BLaER1 treated with 17β-estradiol and CSF1 and Interleukin-3, amounts not matched to agents 10 nM and 100 nM (cell line): Measurements from ENCODE around the gene SPAAR.

ENCODE experiments used
- H3K27ac ChIP-seq, 11 experiments: shearing (Covaris generic); formaldehyde crosslinking; 2 replicates each; pipeline ENCODE4 v1.8.1; 2022
- H3K27me3 ChIP-seq, 11 experiments: shearing (Covaris generic); formaldehyde crosslinking; 2 replicates each; pipeline ENCODE4 v1.8.1; 2022
- H3K36me3 ChIP-seq, 11 experiments: shearing (Covaris generic); formaldehyde crosslinking; 2 replicates each; pipeline ENCODE4 v1.8.1; 2022
- H3K4me1 ChIP-seq, 10 experiments: shearing (Covaris generic); formaldehyde crosslinking; 2 replicates each; pipeline ENCODE4 v1.8.1; 2022
- H3K4me2 ChIP-seq, 11 experiments: shearing (Covaris generic); formaldehyde crosslinking; 2 replicates each; pipeline ENCODE4 v1.8.1; 2022
- H3K4me3 ChIP-seq, 10 experiments: shearing (Covaris generic); formaldehyde crosslinking; 2 replicates each; pipeline ENCODE4 v1.8.1; 2022
- H3K9ac ChIP-seq, 11 experiments: shearing (Covaris generic); formaldehyde crosslinking; 2 replicates each; pipeline ENCODE4 v1.8.1; 2022
- H3K9me3 ChIP-seq, 11 experiments: shearing (Covaris generic); formaldehyde crosslinking; replicated peaks in 1 of 11; 2 replicates each; pipeline ENCODE4 v1.8.1; 2022
- H4K20me1 ChIP-seq, 11 experiments: shearing (Covaris generic); formaldehyde crosslinking; 2 replicates each; pipeline ENCODE4 v1.8.1; 2022
- Cebpa-rat ChIP-seq, 11 experiments: shearing (Covaris generic); IDR thresholded peaks; 2 replicates each; pipeline ENCODE4 v1.8.1; 2022

The SPAAR gene

GRCh38 chr9:35939679-35940250, 30.5 kb downstream of the SPAAR start:
- Histone ChIP-seq H3K4me1 (peaks cover 27 to 55% (median 50%) of the 10 kb centered on the region in 10 experiments), H3K27me3 (no peaks in the 10 kb centered on the region), H3K4me3 (no peak overlapping the region), H3K36me3 (no peaks in the 10 kb centered on the region), H3K9ac (no peak overlapping the region), H4K20me1 (no peaks in the 10 kb centered on the region), H3K9me3 (no peaks in the 10 kb centered on the region), H3K4me2 (peak overlapping the region in 7 of 11 experiments; percentile 59 to 76 (median 71); a peak in 12 of 22 replicates), H3K27ac (peak overlapping the region in 4 of 11 experiments; percentile 57 to 66 (median 61); a peak in 7 of 22 replicates)
- no peak for TF ChIP-seq Cebpa-rat (IDR thresholded peaks at IDR 0.05)

GRCh38 chr9:35940458-35941407, 31.4 kb downstream of the SPAAR start:
- no peak for TF ChIP-seq Cebpa-rat (IDR thresholded peaks at IDR 0.05)

GRCh38 chr9:35942286-35942685, 33.0 kb downstream of the SPAAR start:
- no peaks in the 10 kb centered on the region for H3K27me3 ChIP-seq
- no peaks in the 10 kb centered on the region for H3K9me3 ChIP-seq
- H3K27ac ChIP-seq, result no peak overlapping the region
- H3K36me3 ChIP-seq, result no peaks in the 10 kb centered on the region
- no peak overlapping the region for H3K4me3 ChIP-seq
- no peak overlapping the region; a peak in 1 of 22 replicates for H3K4me2 ChIP-seq
- H3K4me1 ChIP-seq, result peaks cover 24 to 64% (median 59%) of the 10 kb centered on the region in 10 experiments
- no peak overlapping the region for H3K9ac ChIP-seq
- no peaks in the 10 kb centered on the region for H4K20me1 ChIP-seq
- no peak; a peak in 1 of 22 replicates for TF ChIP-seq Cebpa-rat (IDR thresholded peaks at IDR 0.05)

More at GRCh38 chr9:35940458-35941407, 31.4 kb downstream of the SPAAR start:
- Histone ChIP-seq H3K9me3 (no peaks in the 10 kb centered on the region), H3K36me3 (no peaks in the 10 kb centered on the region), H3K27me3 (no peaks in the 10 kb centered on the region), H3K27ac (peak overlapping the region in 6 of 11 experiments; percentile 1 to 66 (median 58); a peak in 8 of 22 replicates), H4K20me1 (no peaks in the 10 kb centered on the region), H3K4me1 (peaks cover 31 to 63% (median 58%) of the 10 kb centered on the region in 10 experiments), H3K4me2 (peak overlapping the region; percentile 8 to 76 (median 66); a peak in 20 of 22 replicates), H3K4me3 (no peak overlapping the region), H3K9ac (0 out of 22 replicates have a peak overlapping the region, but pooled peaks of 1 of the 11 experiments have one; percentile 10)

- Histone ChIP-seq H3K9ac (no peak overlapping the region), H3K4me1 (peaks cover 11 to 45% (median 40%) of the 10 kb centered on the region in 10 experiments), H3K4me3 (no peak overlapping the region), H3K9me3 (no peaks in the 10 kb centered on the region), H3K36me3 (no peaks in the 10 kb centered on the region), H3K27me3 (no peaks in the 10 kb centered on the region), H4K20me1 (no peaks in the 10 kb centered on the region), H3K4me2 (no peak overlapping the region), H3K27ac (0 out of 22 replicates have a peak overlapping the region, but pooled peaks of 1 of the 11 experiments have one; percentile 14)
- TF ChIP-seq Cebpa-rat (IDR thresholded peaks at IDR 0.05), result no peak
These were observed 34.9 kb downstream of the SPAAR start for GRCh38 chr9:35944173-35944572.

GRCh38 chr9:35944841-35945240, 35.6 kb downstream of the SPAAR start:
- no peaks in the 10 kb centered on the region for H3K36me3 ChIP-seq
- H3K4me1 ChIP-seq, result peaks cover 11 to 38% (median 33%) of the 10 kb centered on the region in 10 experiments
- no peaks in the 10 kb centered on the region for H4K20me1 ChIP-seq
- H3K9ac ChIP-seq, result no peak overlapping the region
- no peaks in the 10 kb centered on the region for H3K27me3 ChIP-seq
- H3K9me3 ChIP-seq, result no peaks in the 10 kb centered on the region
- H3K4me2 ChIP-seq, result peak overlapping the region in 6 of 11 experiments; percentile 44 to 70 (median 52); a peak in 7 of 22 replicates
- no peak overlapping the region for H3K4me3 ChIP-seq
- TF ChIP-seq Cebpa-rat (IDR thresholded peaks at IDR 0.05), result no peak
- peak overlapping the region in 4 of 11 experiments; percentile 45 to 63 (median 56); a peak in 5 of 22 replicates for H3K27ac ChIP-seq

GRCh38 chr9:35945341-35946018, 36.2 kb downstream of the SPAAR start:
- Histone ChIP-seq H3K4me1 (peaks cover 9 to 32% (median 27%) of the 10 kb centered on the region in 10 experiments), H3K4me2 (peak overlapping the region; percentile 41 to 74 (median 51)), H4K20me1 (no peaks in the 10 kb centered on the region), H3K27ac (peak overlapping the region in 6 of 11 experiments; percentile 23 to 63 (median 48); a peak in 10 of 22 replicates), H3K9me3 (no peaks in the 10 kb centered on the region), H3K36me3 (no peaks in the 10 kb centered on the region), H3K4me3 (no peak overlapping the region; a peak in 1 of 20 replicates), H3K27me3 (no peaks in the 10 kb centered on the region), H3K9ac (no peak overlapping the region)
- TF ChIP-seq Cebpa-rat (IDR thresholded peaks at IDR 0.05), result no peak

GRCh38 chr9:35948451-35948850, 39.2 kb downstream of the SPAAR start:
- Histone ChIP-seq H3K9me3 (no peaks in the 10 kb centered on the region), H3K27me3 (no peaks in the 10 kb centered on the region)

GRCh38 chr9:35948901-35949318, 39.6 kb downstream of the SPAAR start:
- Histone ChIP-seq H3K27ac (no peak overlapping the region), H3K4me1 (peaks cover 15 to 31% (median 17%) of the 10 kb centered on the region in 10 experiments), H4K20me1 (no peaks in the 10 kb centered on the region), H3K9ac (no peak overlapping the region), H3K4me2 (no peak overlapping the region), H3K4me3 (no peak overlapping the region), H3K27me3 (no peaks in the 10 kb centered on the region), H3K9me3 (no peaks in the 10 kb centered on the region), H3K36me3 (no peaks in the 10 kb centered on the region)
- TF ChIP-seq Cebpa-rat (IDR thresholded peaks at IDR 0.05), result no peak

More at GRCh38 chr9:35948451-35948850, 39.2 kb downstream of the SPAAR start:
- Histone ChIP-seq H3K4me3 (no peak overlapping the region), H3K4me2 (no peak overlapping the region), H3K36me3 (no peaks in the 10 kb centered on the region), H4K20me1 (no peaks in the 10 kb centered on the region), H3K9ac (no peak overlapping the region), H3K4me1 (peaks cover 15 to 31% (median 17%) of the 10 kb centered on the region in 10 experiments), H3K27ac (no peak overlapping the region)
- TF ChIP-seq Cebpa-rat (IDR thresholded peaks at IDR 0.05), result no peak
